Neural cell (in vitro differentiated cells): ENCODE results near the gene NEURL1.

Experiments
- EP300 ChIP-seq: fragments of 450-650 bp; conservative IDR thresholded peaks from 2 replicates; pipeline ENCODE4 v1.6.1; 2014; ENCODE audit warnings: antibody characterized with exemption, mild to moderate bottlenecking, moderate library complexity; ENCODE audit not compliant: poor library complexity, severe bottlenecking
- EZH2 ChIP-seq: fragments of 200-600, 300-800 bp; shearing (Covaris generic), sonication (generic); IDR thresholded peaks from 2 replicates; pipeline ENCODE4 v1.6.1; 2014; ENCODE audit warnings: antibody characterized with exemption, low read length, borderline replicate concordance, mild to moderate bottlenecking; ENCODE audit not compliant: insufficient read depth, poor library complexity, severe bottlenecking
- MXI1 ChIP-seq: fragments of 450-650 bp; conservative IDR thresholded peaks from 2 replicates; pipeline ENCODE4 v1.6.1; 2014; ENCODE audit warnings: antibody characterized with exemption, mild to moderate bottlenecking; ENCODE audit not compliant: poor library complexity, severe bottlenecking
- POLR2AphosphoS5 ChIP-seq: IDR thresholded peaks from 2 replicates; pipeline ENCODE4 v1.6.1; 2012
- TF ChIP-seq, protein P1 (sequence below): fragments of 450-650 bp; IDR thresholded peaks from 2 replicates; pipeline ENCODE4 v1.5.1; 2014; ENCODE audit warnings: antibody characterized with exemption, mild to moderate bottlenecking, moderate library complexity; ENCODE audit not compliant: poor library complexity, severe bottlenecking

DNA sequence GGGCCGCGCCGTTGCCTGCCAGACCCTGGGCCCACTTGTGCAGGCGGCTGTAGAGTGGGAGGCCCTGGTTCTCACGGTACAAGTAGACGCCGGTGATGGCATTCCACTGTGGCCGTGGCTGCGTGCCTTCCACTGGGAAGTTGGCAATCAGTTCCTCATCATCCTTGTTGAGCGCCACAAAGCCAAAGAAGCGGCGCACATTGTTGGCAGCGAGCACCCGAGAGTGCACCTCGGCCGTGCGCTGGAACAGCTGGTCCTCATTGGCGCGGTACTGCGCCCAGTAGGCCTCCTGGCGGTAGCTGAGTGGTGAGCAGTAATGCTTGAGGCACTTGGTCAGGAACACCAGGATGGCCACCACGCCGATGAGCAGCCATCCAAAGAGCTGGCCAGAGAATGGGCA, 46.3 kb upstream of the NEURL1 start:
- TF ChIP-seq, protein P1, sequence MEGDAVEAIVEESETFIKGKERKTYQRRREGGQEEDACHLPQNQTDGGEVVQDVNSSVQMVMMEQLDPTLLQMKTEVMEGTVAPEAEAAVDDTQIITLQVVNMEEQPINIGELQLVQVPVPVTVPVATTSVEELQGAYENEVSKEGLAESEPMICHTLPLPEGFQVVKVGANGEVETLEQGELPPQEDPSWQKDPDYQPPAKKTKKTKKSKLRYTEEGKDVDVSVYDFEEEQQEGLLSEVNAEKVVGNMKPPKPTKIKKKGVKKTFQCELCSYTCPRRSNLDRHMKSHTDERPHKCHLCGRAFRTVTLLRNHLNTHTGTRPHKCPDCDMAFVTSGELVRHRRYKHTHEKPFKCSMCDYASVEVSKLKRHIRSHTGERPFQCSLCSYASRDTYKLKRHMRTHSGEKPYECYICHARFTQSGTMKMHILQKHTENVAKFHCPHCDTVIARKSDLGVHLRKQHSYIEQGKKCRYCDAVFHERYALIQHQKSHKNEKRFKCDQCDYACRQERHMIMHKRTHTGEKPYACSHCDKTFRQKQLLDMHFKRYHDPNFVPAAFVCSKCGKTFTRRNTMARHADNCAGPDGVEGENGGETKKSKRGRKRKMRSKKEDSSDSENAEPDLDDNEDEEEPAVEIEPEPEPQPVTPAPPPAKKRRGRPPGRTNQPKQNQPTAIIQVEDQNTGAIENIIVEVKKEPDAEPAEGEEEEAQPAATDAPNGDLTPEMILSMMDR: no peak
- TF ChIP-seq EZH2: no peak
- no peak for TF ChIP-seq EP300
- TF ChIP-seq POLR2AphosphoS5: no peak
- TF ChIP-seq MXI1: no peak
